HepG2 (cell line): ENCODE results near the gene CEBPG. TPM values are rescaled to one million over a fixed set of nuclear protein-coding genes. Genes with fewer than 3 reads are reported as not detected.

Experiments used
- ATAD3A ChIP-seq: sonication (generic); formaldehyde crosslinking; IDR thresholded peaks from 2 replicates; pipeline ENCODE4 v1.4.0; 2020; ENCODE audit warnings: missing genetic modification reagents
- ATF2 ChIP-seq: sonication (generic); formaldehyde crosslinking; IDR thresholded peaks from 2 replicates; pipeline ENCODE4 v1.4.0; 2020; ENCODE audit warnings: missing genetic modification reagents
- DNMT1 ChIP-seq: sonication (generic); formaldehyde crosslinking; IDR thresholded peaks from 2 replicates; pipeline ENCODE4 v1.5.1; 2020; ENCODE audit warnings: mild to moderate bottlenecking, missing genetic modification reagents
- FOXC1 ChIP-seq: sonication (generic); formaldehyde crosslinking; IDR thresholded peaks from 2 replicates; pipeline ENCODE4 v1.8.0; 2022; ENCODE audit warnings: mild to moderate bottlenecking, missing genetic modification reagents, borderline replicate concordance
- GTF3A ChIP-seq: sonication (generic); formaldehyde crosslinking; conservative IDR thresholded peaks from 2 replicates; pipeline ENCODE4 v1.4.0; 2020; ENCODE audit warnings: mild to moderate bottlenecking, missing genetic modification reagents
- HNRNPK ChIP-seq: fragments of 200-400 bp; formaldehyde crosslinking; IDR thresholded peaks from 2 replicates; pipeline ENCODE4 v1.6.1; 2018; ENCODE audit warnings: low read length, low read depth, moderate library complexity, mild to moderate bottlenecking; ENCODE audit not compliant: poor library complexity, severe bottlenecking
- HOMEZ ChIP-seq: IDR thresholded peaks from 2 replicates; pipeline ENCODE4 v1.6.1; 2016; ENCODE audit warnings: low read depth
- KLF13 ChIP-seq: sonication (generic); formaldehyde crosslinking; IDR thresholded peaks from 2 replicates; pipeline ENCODE4 v1.4.0; 2020; ENCODE audit warnings: mild to moderate bottlenecking, missing genetic modification reagents
- MED13 ChIP-seq: sonication (generic); formaldehyde crosslinking; IDR thresholded peaks from 2 replicates; pipeline ENCODE4 v1.5.0; 2020; ENCODE audit warnings: missing genetic modification reagents
- NCOA1 ChIP-seq: sonication (generic); formaldehyde crosslinking; IDR thresholded peaks from 2 replicates; pipeline ENCODE4 v1.9.0; 2021; ENCODE audit warnings: missing genetic modification reagents
- NFE2 ChIP-seq: sonication (generic); formaldehyde crosslinking; IDR thresholded peaks from 2 replicates; pipeline ENCODE4 v1.4.0; 2020; ENCODE audit warnings: missing genetic modification reagents
- RFXAP ChIP-seq: sonication (generic); formaldehyde crosslinking; IDR thresholded peaks from 2 replicates; pipeline ENCODE4 v1.4.0; 2020; ENCODE audit warnings: missing genetic modification reagents, borderline replicate concordance
- SKI ChIP-seq: fragments of 450-650 bp; IDR thresholded peaks from one replicate; pipeline ENCODE4 v1.6.1; 2018; ENCODE audit warnings: mild to moderate bottlenecking; ENCODE audit not compliant: partially characterized antibody
- ZBTB43 ChIP-seq: sonication (generic); formaldehyde crosslinking; conservative IDR thresholded peaks from 2 replicates; pipeline ENCODE4 v1.4.0; 2020; ENCODE audit warnings: missing genetic modification reagents
- ZBTB7B ChIP-seq: sonication (generic); formaldehyde crosslinking; IDR thresholded peaks from 2 replicates; pipeline ENCODE4 v1.4.0; 2020; ENCODE audit warnings: missing genetic modification reagents
- ZNF138 ChIP-seq: sonication (generic); formaldehyde crosslinking; IDR thresholded peaks from 2 replicates; pipeline ENCODE4 v1.5.0; 2020; ENCODE audit warnings: mild to moderate bottlenecking, low read depth, missing genetic modification reagents
- ZNF329 ChIP-seq: sonication (generic); formaldehyde crosslinking; IDR thresholded peaks from 2 replicates; pipeline ENCODE4 v1.9.0; 2021; ENCODE audit warnings: low read depth, mild to moderate bottlenecking, missing genetic modification reagents
- ZNF331 ChIP-seq: sonication (generic); formaldehyde crosslinking; IDR thresholded peaks from 2 replicates; pipeline ENCODE4 v1.4.0; 2020; ENCODE audit warnings: missing genetic modification reagents
- ZNF350 ChIP-seq: sonication (generic); formaldehyde crosslinking; IDR thresholded peaks from 2 replicates; pipeline ENCODE4 v1.4.0; 2020; ENCODE audit warnings: mild to moderate bottlenecking, low read depth, missing genetic modification reagents, borderline replicate concordance
- ZNF446 ChIP-seq: sonication (generic); formaldehyde crosslinking; IDR thresholded peaks from 2 replicates; pipeline ENCODE4 v1.5.0; 2020; ENCODE audit warnings: mild to moderate bottlenecking, missing genetic modification reagents
- ZNF512B ChIP-seq: sonication (generic); formaldehyde crosslinking; IDR thresholded peaks from 2 replicates; pipeline ENCODE4 v1.5.1; 2020; ENCODE audit warnings: missing genetic modification reagents, mild to moderate bottlenecking, borderline replicate concordance
- ZNF75D ChIP-seq: sonication (generic); formaldehyde crosslinking; IDR thresholded peaks from 2 replicates; pipeline ENCODE4 v1.8.1; 2023; ENCODE audit warnings: missing genetic modification reagents, mild to moderate bottlenecking, borderline replicate concordance
- ZNF879 ChIP-seq: sonication (generic); formaldehyde crosslinking; IDR thresholded peaks from 2 replicates; pipeline ENCODE4 v1.8.1; 2023; ENCODE audit warnings: missing genetic modification reagents
- polyA plus RNA-seq, 8 experiments: library from polyadenylated mRNA; depleted of rRNA in 3 of 8; stranded (reverse) in 7 of 8; unstranded in 1 of 8; fragments of >200 nt; fragmentation: Illumina TruSeq in 4 of 8; extraction: Trizol in 4 of 8; gene quantifications; 2 replicates each; pipeline versions ENCODE4 v1.2.1 to v1.2.3, GENCODE V29; 2011 to 2016; ENCODE audit warnings: low read depth in 4 of 8, missing spikeins in 1 of 8, mixed read lengths in 1 of 8; ENCODE audit not compliant: insufficient read depth in 1 of 8
- total RNA-seq, 5 experiments: library from RNA; depleted of rRNA; stranded (reverse); fragments of >200 nt; fragmentation: Illumina TruSeq; extraction: Trizol; gene quantifications; 2 replicates each; pipeline ENCODE4 v1.2.3, GENCODE V29; 2016; ENCODE audit warnings: low read depth in 1 of 5

The CEBPG gene
- total and polyA plus RNA-seq, 2 of the 13 experiments (the other 11 are each of a cell fraction or from before 2014, with no cell fraction given): 25.7 to 34.3 TPM

GRCh38 chr19:33392341-33393285 lies 19.1 kb downstream of the CEBPG start (continued):
- TF ChIP-seq ZBTB43 (CRISPR knock-in tag) (peak; percentile 98), ZNF446 (peak; percentile 99), HNRNPK (no peak), ZNF350 (CRISPR knock-in tag) (peak; percentile 98), ZNF329 (CRISPR knock-in tag) (peak; percentile 95), KLF13 (CRISPR knock-in tag) (peak; percentile 98), MED13 (CRISPR knock-in tag) (peak; percentile 99), ZNF75D (CRISPR knock-in tag) (0 out of 2 replicates have a peak, but pooled peaks have one; percentile 94), ZNF512B (CRISPR knock-in tag) (peak; percentile 94; the same call in 1 of the 2 replicates), NFE2 (CRISPR knock-in tag) (peak; percentile 68; the same call in 1 of the 2 replicates), ZNF331 (CRISPR knock-in tag) (peak; percentile 98), RFXAP (CRISPR knock-in tag) (peak; percentile 98), DNMT1 (CRISPR knock-in tag) (peak; percentile 95; the same call in 1 of the 2 replicates), ATAD3A (peak; percentile 87; the same call in 1 of the 2 replicates), GTF3A (CRISPR knock-in tag) (no peak), HOMEZ (CRISPR knock-in tag) (peak; percentile 75), FOXC1 (CRISPR knock-in tag) (peak; percentile 100), SKI (peak; percentile 53), ZNF138 (CRISPR knock-in tag) (peak; percentile 100), ZBTB7B (CRISPR knock-in tag) (peak; percentile 99), ATF2 (peak; percentile 94), ZNF879 (CRISPR knock-in tag) (peak; percentile 100), NCOA1 (CRISPR knock-in tag) (peak; percentile 100)
